ENCODE results near the gene TMEM43. TPM values are rescaled to one million over a fixed set of nuclear protein-coding genes. Genes with fewer than 3 reads are reported as not detected.

TMEM43 gene
- total and polyA plus RNA-seq, 2 of the 8 experiments (the other 6 are each of a cell fraction or from before 2014, with no cell fraction given): 27.0 to 33.7 TPM

- H2AFZ ChIP-seq (ENCODE audit: low read length): no peak overlapping the region
Observed at GRCh38 chr3:14162178-14162577, 37.3 kb downstream of the TMEM43 start.

More at GRCh38 chr3:14162178-14162577, 37.3 kb downstream of the TMEM43 start:
- Histone ChIP-seq H2BK12ac (ENCODE audit: low read depth, low read length) (no peak overlapping the region), H3K27me3 (replicated peaks in 1 of 4; ENCODE audit: control insufficient read depth in 3 of 4, extremely low read depth in 1 of 4, insufficient read depth in 3 of 4, low read length in 3 of 4) (no peaks in the 10 kb centered on the region), H3K4me1 (replicated peaks in 1 of 4; ENCODE audit: control insufficient read depth in 3 of 4, insufficient read depth in 4 of 4, low read length in 3 of 4) (no peaks in the 10 kb centered on the region), H4K91ac (replicated peaks; ENCODE audit: insufficient read length, low read length) (no peak overlapping the region), H3K23me2 (ENCODE audit: low read depth, low read length) (no peaks in the 10 kb centered on the region), H3K4me2 (ENCODE audit: insufficient read depth in 1 of 2, low read depth in 2 of 2, low read length in 2 of 2) (no peak overlapping the region), H3K27ac (ENCODE audit: low read depth, low read length) (no peak overlapping the region), H2BK120ac (replicated peaks; ENCODE audit: low read depth, low read length) (no peak overlapping the region), H4K8ac (ENCODE audit: extremely low read depth, insufficient read depth, low read length) (no peak overlapping the region), H3K79me2 (ENCODE audit: control insufficient read depth in 1 of 2, insufficient read depth in 2 of 2, low read length in 2 of 2) (no peaks in the 10 kb centered on the region), H4K5ac (ENCODE audit: insufficient read length, low read depth, low read length) (no peak overlapping the region), H2BK20ac (ENCODE audit: low read length) (no peak overlapping the region), H3K23ac (ENCODE audit: insufficient read length) (no peak overlapping the region), H3K4me3 (ENCODE audit: extremely low read depth in 1 of 4, insufficient read depth in 2 of 4, low read depth in 3 of 4, low read length in 4 of 4) (no peak overlapping the region), H3K14ac (ENCODE audit: insufficient read length) (no peak overlapping the region), H3K4ac (replicated peaks; ENCODE audit: insufficient read length, low read depth, low read length) (no peak overlapping the region), H3K9ac (replicated peaks in 1 of 4; ENCODE audit: extremely low read depth in 1 of 4, low read depth in 3 of 4, low read length in 3 of 4) (no peak overlapping the region), H3K9me3 (ENCODE audit: insufficient read depth in 2 of 2, low read depth in 1 of 2, low read length in 1 of 2) (no peaks in the 10 kb centered on the region), H2AK5ac (ENCODE audit: low read depth, low read length) (no peak overlapping the region), H2BK5ac (ENCODE audit: low read depth, low read length) (no peak overlapping the region), H2BK15ac (ENCODE audit: low read length) (no peak overlapping the region), H3K56ac (replicated peaks; ENCODE audit: insufficient read length, low read depth, low read length) (no peak overlapping the region), H4K20me1 (replicated peaks in 1 of 2; ENCODE audit: control insufficient read depth in 1 of 2, insufficient read depth in 2 of 2, low read length in 2 of 2) (peaks cover 2% of the 10 kb centered on the region in 2 experiments), H3K36me3 (ENCODE audit: control insufficient read depth in 2 of 4, insufficient read depth in 4 of 4, low read length in 3 of 4) (peaks cover 24 to 86% (median 57%) of the 10 kb centered on the region in 4 experiments), H3K18ac (ENCODE audit: extremely low read depth, low read length) (no peak overlapping the region), H3K79me1 (ENCODE audit: low read depth, low read length) (no peaks in the 10 kb centered on the region)
- FAIRE-seq (no peak), DNase-seq (ENCODE audit: low read depth in 1 of 2, low spot score in 2 of 2) (no peak)
- no peak for TF ChIP-seq NANOG (IDR thresholded peaks at IDR 0.05; ENCODE audit: insufficient read depth, low read depth, low read length, poor library complexity, severe bottlenecking)
- no peak for TF ChIP-seq EGR1 (IDR thresholded peaks at IDR 0.05; ENCODE audit: borderline replicate concordance, low read depth, low read length)
- TF ChIP-seq GTF2F1 (IDR thresholded peaks at IDR 0.05; ENCODE audit: borderline replicate concordance, low read depth, low read length): no peak
- TF ChIP-seq EZH2 (IDR thresholded peaks at IDR 0.05; ENCODE audit: low read depth, low read length, severe bottlenecking): no peak
- no peak for TF ChIP-seq USF2 (IDR thresholded peaks at IDR 0.05; ENCODE audit: low read length)
- TF ChIP-seq CEBPB (IDR thresholded peaks at IDR 0.05; ENCODE audit: low read depth, low read length): 0 out of 2 replicates have a peak, but pooled peaks have one; percentile 27
- TF ChIP-seq, protein P1, sequence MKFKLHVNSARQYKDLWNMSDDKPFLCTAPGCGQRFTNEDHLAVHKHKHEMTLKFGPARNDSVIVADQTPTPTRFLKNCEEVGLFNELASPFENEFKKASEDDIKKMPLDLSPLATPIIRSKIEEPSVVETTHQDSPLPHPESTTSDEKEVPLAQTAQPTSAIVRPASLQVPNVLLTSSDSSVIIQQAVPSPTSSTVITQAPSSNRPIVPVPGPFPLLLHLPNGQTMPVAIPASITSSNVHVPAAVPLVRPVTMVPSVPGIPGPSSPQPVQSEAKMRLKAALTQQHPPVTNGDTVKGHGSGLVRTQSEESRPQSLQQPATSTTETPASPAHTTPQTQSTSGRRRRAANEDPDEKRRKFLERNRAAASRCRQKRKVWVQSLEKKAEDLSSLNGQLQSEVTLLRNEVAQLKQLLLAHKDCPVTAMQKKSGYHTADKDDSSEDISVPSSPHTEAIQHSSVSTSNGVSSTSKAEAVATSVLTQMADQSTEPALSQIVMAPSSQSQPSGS (IDR thresholded peaks at IDR 0.05; ENCODE audit: low read length): no peak
- ChIA-PET CTCF (ENCODE audit: partially characterized antibody) (interaction anchor here (0.6 to 0.9 kb wide), 2 partner anchors 14 to 16 kb away, joined by 3 to 5 read pairs; no protein-coding TSS in a partner anchor), POLR2A (ENCODE audit: partially characterized antibody) (interaction anchor here (1.1 kb wide), 1 partner anchor 71 kb away, joined by 4 read pairs; no protein-coding TSS in a partner anchor)
- WGBS, 2 experiments (ENCODE audit: extremely low coverage in 1 of 2, insufficient coverage in 1 of 2, insufficient read length in 1 of 2, insufficient replicate concordance in 2 of 2, low coverage in 1 of 2, low lambda C conversion rate in 2 of 2, missing lambda C conversion rate in 1 of 2): 92% methylated on average over 2 of the region's 2 CpGs; no CpG with 5 or more reads in 1 of the 2 experiments
